Lower leg skin (tissue), 4 donors: ENCODE measurements around the gene WDTC1. TPM values are rescaled to one million over a fixed set of nuclear protein-coding genes. Genes with fewer than 3 reads are reported as not detected.

Experiments used
- DNase-seq, 2 donors: peaks; one replicate each; pipeline ENCODE4 v3.0.0-alpha.2; 2019; ENCODE audit warnings: low spot score in 2 of 2
- H3K4me3 ChIP-seq: fragments of 200-600 bp; sonication (generic); 2 replicates; pipeline ENCODE4 v1.5.1; 2017; ENCODE audit warnings: mild to moderate bottlenecking, low read depth; ENCODE audit not compliant: poor library complexity, severe bottlenecking
- CTCF ChIP-seq, 3 donors: fragments of 450-650 bp; IDR thresholded peaks; one replicate each; pipeline ENCODE4 v1.5.1; 2016; ENCODE audit warnings: antibody characterized with exemption in 3 of 3, mild to moderate bottlenecking in 3 of 3, moderate library complexity in 2 of 3
- POLR2A ChIP-seq, 2 donors: fragments of 450-650 bp; IDR thresholded peaks; one replicate each; pipeline ENCODE4 v1.6.1; 2016 to 2017; ENCODE audit warnings: antibody characterized with exemption in 2 of 2, mild to moderate bottlenecking in 1 of 2, moderate library complexity in 1 of 2
- WGBS, 2 donors: methylation state at CpG; one replicate each; pipeline ENCODE4 v1.1.5; 2018; 5-methylcytosine and 5-hydroxymethylcytosine counted together
- intact Hi-C: fragments of 100-400 bp; cut with DNase I; formaldehyde crosslinking; loops from one replicate; pipeline ENCODE4 v1.15.0; 2023; ENCODE audit warnings: low total_unique reads
- total RNA-seq, 4 donors: library from RNA; depleted of rRNA; stranded (reverse); fragments of >200 nt; gene quantifications; one replicate each; pipeline ENCODE4 v1.1.0, GENCODE V29; 2016

Gene WDTC1
- total RNA-seq, 4 donors from 2014 or later: 43.8 to 75.6 (median 65.1) TPM

GRCh38 chr1:27353629-27354028 lies 119.2 kb downstream of the WDTC1 start:
- no peak for TF ChIP-seq POLR2A (IDR thresholded peaks at IDR 0.05)
- no peak for TF ChIP-seq CTCF (IDR thresholded peaks at IDR 0.05)
- H3K4me3 ChIP-seq: no peak overlapping the region
- intact Hi-C loops: no loop called here
- no peak for DNase-seq
- 88 to 89% methylated on average over 3 of the region's 3 CpGs for WGBS, 2 donors

- TF ChIP-seq CTCF (IDR thresholded peaks at IDR 0.05) (no peak), POLR2A (IDR thresholded peaks at IDR 0.05) (no peak)
- intact Hi-C loops: no loop called here
- 92 to 93% methylated on average over 5 of the region's 5 CpGs for WGBS, 2 donors
- no peak for DNase-seq
- no peak overlapping the region for H3K4me3 ChIP-seq
These were observed 121.3 kb downstream of the WDTC1 start for GRCh38 chr1:27355683-27356082.

- no peak overlapping the region for H3K4me3 ChIP-seq
- DNase-seq: no peak
- no peak for TF ChIP-seq CTCF (IDR thresholded peaks at IDR 0.05)
- TF ChIP-seq POLR2A (IDR thresholded peaks at IDR 0.05): no peak
- WGBS, 2 donors: 92 to 93% methylated on average over 12 to 13 of the region's 13 CpGs
- intact Hi-C loops: no loop called here
These were observed 121.8 kb downstream of the WDTC1 start for GRCh38 chr1:27356277-27356618.

GRCh38 chr1:27356619-27357280 lies 122.3 kb downstream of the WDTC1 start:
- H3K4me3 ChIP-seq: no peak overlapping the region
- WGBS, 2 donors: 51 to 62% methylated on average over 27 to 36 of the region's 37 CpGs
- intact Hi-C loops: no loop called here
- TF ChIP-seq CTCF (IDR thresholded peaks at IDR 0.05) (no peak), POLR2A (IDR thresholded peaks at IDR 0.05) (no peak)
- DNase-seq: no peak

GRCh38 chr1:27357281-27358037 lies 123.0 kb downstream of the WDTC1 start:
- peak in 1 of 2 donors; percentile 95 for DNase-seq
- no peak overlapping the region for H3K4me3 ChIP-seq
- intact Hi-C loops: no loop called here
- 27 to 43% methylated on average over 19 to 38 of the region's 40 CpGs for WGBS, 2 donors
- TF ChIP-seq CTCF (IDR thresholded peaks at IDR 0.05) (peak in 2 of 3 donors; percentile 7 to 96), POLR2A (IDR thresholded peaks at IDR 0.05) (no peak)

Other genes with a start within 250 kb of the WDTC1 start
- 10 to 100 TPM; 14.9 to 29.4 (median 20.2) TPM for gene TRNP1, start 240.9 kb upstream of the WDTC1 start, total RNA-seq
- gene TENT5B, start 221.8 kb upstream of the WDTC1 start, total RNA-seq: 100 to 1,000 TPM; 139 to 243 (median 239) TPM
- gene SLC9A1, start 79.5 kb upstream of the WDTC1 start, total RNA-seq: 10 to 100 TPM; 10.9 to 19.4 (median 13.2) TPM
- gene TMEM222, start 87.5 kb downstream of the WDTC1 start, total RNA-seq: 10 to 100 TPM; 24.3 to 35.2 (median 28.7) TPM
- 100 to 1,000 TPM; 183 to 231 (median 219) TPM for gene SYTL1, start 107.4 kb downstream of the WDTC1 start, total RNA-seq
- 100 to 1,000 TPM in 2 of 4 donors, 10 to 100 TPM in 2; 85.0 to 140 (median 100) TPM for gene MAP3K6, start 132.3 kb downstream of the WDTC1 start, total RNA-seq
- gene FCN3, start 140.2 kb downstream of the WDTC1 start, total RNA-seq: 1 to 10 TPM in 3 of 4 donors, not detected in 1; 1.0 to 6.5 (median 1.7) TPM
- gene CD164L2, start 148.7 kb downstream of the WDTC1 start, total RNA-seq: 10 to 100 TPM in 2 of 4 donors, 1 to 10 TPM in 2; 4.3 to 12.0 (median 10.0) TPM
- gene GPR3, start 158.0 kb downstream of the WDTC1 start, total RNA-seq: 1 to 10 TPM in 2 of 4 donors, under 1 TPM in 2; 0.22 to 1.3 (median 0.68) TPM